ENCODE data around the gene GGNBP2. TPM values are rescaled to one million over a fixed set of nuclear protein-coding genes. Genes with fewer than 3 reads are reported as not detected.

The GGNBP2 gene
- total RNA-seq, 1 experiment from 2014 or later: 27.6 TPM

- Histone ChIP-seq H3K27me3 (ENCODE audit: control insufficient read depth, insufficient read depth, low read length) (no peaks in the 10 kb centered on the region), H3K36me3 (replicated peaks; ENCODE audit: control insufficient read depth, insufficient read depth, low read length) (peaks cover 38% of the 10 kb centered on the region), H3K4me3 (ENCODE audit: insufficient read depth, low read depth, low read length) (no peak overlapping the region)
- no peak for DNase-seq
These were observed 12.2 kb upstream of the GGNBP2 start for GRCh38 chr17:36532435-36532975.

GRCh38 chr17:36533935-36534839 lies 10.5 kb upstream of the GGNBP2 start:
- H3K36me3 ChIP-seq (replicated peaks; ENCODE audit: control insufficient read depth, insufficient read depth, low read length): peaks cover 29% of the 10 kb centered on the region
- H3K4me3 ChIP-seq (ENCODE audit: insufficient read depth, low read depth, low read length): peak overlapping the region; percentile 87
- H3K27me3 ChIP-seq (ENCODE audit: control insufficient read depth, insufficient read depth, low read length): no peaks in the 10 kb centered on the region
- peak; percentile 90 for DNase-seq

- Histone ChIP-seq H3K36me3 (replicated peaks; ENCODE audit: control insufficient read depth, insufficient read depth, low read length) (peaks cover 26% of the 10 kb centered on the region), H3K4me3 (ENCODE audit: insufficient read depth, low read depth, low read length) (peak within 1 kb of the TSS; percentile 87), H3K27me3 (ENCODE audit: control insufficient read depth, insufficient read depth, low read length) (no peaks in the 10 kb centered on the region)
- DNase-seq: peak; percentile 98
These were observed 9.7 kb upstream of the GGNBP2 start, which contains the start of the genes MYO19 and PIGW for GRCh38 chr17:36534840-36535668. TSS of gene MYO19 (minus strand) at chr17:36534868. CDS start at chr17:36532538, 2,330 bp downstream. TSS of gene PIGW (plus strand) at chr17:36534987. CDS start at chr17:36537102, 2,115 bp downstream.

GRCh38 chr17:36535669-36536081 lies 9.0 kb upstream of the GGNBP2 start:
- H3K27me3 ChIP-seq (ENCODE audit: control insufficient read depth, insufficient read depth, low read length): no peaks in the 10 kb centered on the region
- DNase-seq: peak; percentile 15
- peak overlapping the region; percentile 87 for H3K4me3 ChIP-seq (ENCODE audit: insufficient read depth, low read depth, low read length)
- H3K36me3 ChIP-seq (replicated peaks; ENCODE audit: control insufficient read depth, insufficient read depth, low read length): peaks cover 26% of the 10 kb centered on the region

GRCh38 chr17:36540696-36541095 lies 4.0 kb upstream of the GGNBP2 start:
- Histone ChIP-seq H3K4me3 (ENCODE audit: insufficient read depth, low read depth, low read length) (no peak overlapping the region), H3K27me3 (ENCODE audit: control insufficient read depth, insufficient read depth, low read length) (no peaks in the 10 kb centered on the region), H3K36me3 (replicated peaks; ENCODE audit: control insufficient read depth, insufficient read depth, low read length) (peaks cover 3% of the 10 kb centered on the region)
- DNase-seq: no peak

GRCh38 chr17:36542755-36543154 lies 2.0 kb upstream of the GGNBP2 start:
- Histone ChIP-seq H3K27me3 (ENCODE audit: control insufficient read depth, insufficient read depth, low read length) (no peaks in the 10 kb centered on the region), H3K4me3 (ENCODE audit: insufficient read depth, low read depth, low read length) (no peak overlapping the region), H3K36me3 (replicated peaks; ENCODE audit: control insufficient read depth, insufficient read depth, low read length) (no peaks in the 10 kb centered on the region)
- no peak for DNase-seq

- no peak for DNase-seq
- H3K36me3 ChIP-seq (replicated peaks; ENCODE audit: control insufficient read depth, insufficient read depth, low read length): no peaks in the 10 kb centered on the region
- H3K27me3 ChIP-seq (ENCODE audit: control insufficient read depth, insufficient read depth, low read length): no peaks in the 10 kb centered on the region
- peak overlapping the region; percentile 92 for H3K4me3 ChIP-seq (ENCODE audit: insufficient read depth, low read depth, low read length)
These were observed 744 bp upstream of the GGNBP2 start for GRCh38 chr17:36544044-36544306.

GRCh38 chr17:36545077-36545464 lies 352 bp downstream of the GGNBP2 start:
- no peaks in the 10 kb centered on the region for H3K27me3 ChIP-seq (ENCODE audit: control insufficient read depth, insufficient read depth, low read length)
- H3K4me3 ChIP-seq (ENCODE audit: insufficient read depth, low read depth, low read length): peak overlapping the region; percentile 92
- H3K36me3 ChIP-seq (replicated peaks; ENCODE audit: control insufficient read depth, insufficient read depth, low read length): no peaks in the 10 kb centered on the region
- DNase-seq: no peak

GRCh38 chr17:36545465-36546417 lies 1.0 kb downstream of the GGNBP2 start:
- DNase-seq: peak; percentile 99
- no peaks in the 10 kb centered on the region for H3K36me3 ChIP-seq (replicated peaks; ENCODE audit: control insufficient read depth, insufficient read depth, low read length)
- no peaks in the 10 kb centered on the region for H3K27me3 ChIP-seq (ENCODE audit: control insufficient read depth, insufficient read depth, low read length)
- H3K4me3 ChIP-seq (ENCODE audit: insufficient read depth, low read depth, low read length): peak overlapping the region; percentile 92

GRCh38 chr17:36546418-36547093 lies 1.8 kb downstream of the GGNBP2 start:
- Histone ChIP-seq H3K4me3 (ENCODE audit: insufficient read depth, low read depth, low read length) (peak overlapping the region; percentile 92), H3K27me3 (ENCODE audit: control insufficient read depth, insufficient read depth, low read length) (no peaks in the 10 kb centered on the region), H3K36me3 (replicated peaks; ENCODE audit: control insufficient read depth, insufficient read depth, low read length) (no peaks in the 10 kb centered on the region)
- DNase-seq: no peak

GRCh38 chr17:36547776-36548175 lies 3.1 kb downstream of the GGNBP2 start:
- no peaks in the 10 kb centered on the region for H3K36me3 ChIP-seq (replicated peaks; ENCODE audit: control insufficient read depth, insufficient read depth, low read length)
- H3K27me3 ChIP-seq (ENCODE audit: control insufficient read depth, insufficient read depth, low read length): no peaks in the 10 kb centered on the region
- no peak overlapping the region for H3K4me3 ChIP-seq (ENCODE audit: insufficient read depth, low read depth, low read length)
- no peak for DNase-seq

- no peaks in the 10 kb centered on the region for H3K27me3 ChIP-seq (ENCODE audit: control insufficient read depth, insufficient read depth, low read length)
- H3K36me3 ChIP-seq (replicated peaks; ENCODE audit: control insufficient read depth, insufficient read depth, low read length): no peaks in the 10 kb centered on the region; the same call in 1 of the 2 replicates
- no peak overlapping the region for H3K4me3 ChIP-seq (ENCODE audit: insufficient read depth, low read depth, low read length)
- no peak for DNase-seq
These were observed 6.0 kb downstream of the GGNBP2 start for GRCh38 chr17:36550491-36551417.

All from H7 (cell line).